GM19452 (cell line): ENCODE results near the gene KRT84.
"Not testable (repeated sequence)": the region's sequence is repeated elsewhere in the genome, so short reads cannot be mapped to it uniquely, and the experiment has no call there.

ENCODE experiments used
- ATAC-seq: cut with Tn5 transposase; IDR thresholded peaks from one replicate; pipeline ENCODE4 v1.9.1; 2021; ENCODE audit not compliant: unreplicated experiment

KRT84 gene

DNA sequence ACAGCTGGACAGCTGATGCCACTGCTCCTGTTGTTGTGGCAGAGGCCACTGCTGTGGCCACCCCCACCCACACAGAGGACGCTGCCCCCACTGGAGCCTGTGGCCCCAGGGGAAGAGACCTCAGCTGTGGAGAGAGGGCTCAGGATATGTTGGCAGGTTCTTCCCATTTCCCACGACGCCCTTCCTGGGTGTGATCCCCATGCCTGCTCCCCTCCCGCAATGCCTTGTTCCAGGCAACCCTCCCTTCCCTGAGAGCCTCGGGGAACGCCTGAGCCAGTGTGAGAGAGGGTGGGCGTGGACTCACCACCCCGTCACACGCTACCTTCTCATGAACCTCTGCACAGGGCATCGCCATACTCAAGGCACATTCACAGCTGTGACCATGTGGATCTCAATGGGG, 26.4 kb upstream of the KRT84 start:
- ATAC-seq, result no peak

DNA sequence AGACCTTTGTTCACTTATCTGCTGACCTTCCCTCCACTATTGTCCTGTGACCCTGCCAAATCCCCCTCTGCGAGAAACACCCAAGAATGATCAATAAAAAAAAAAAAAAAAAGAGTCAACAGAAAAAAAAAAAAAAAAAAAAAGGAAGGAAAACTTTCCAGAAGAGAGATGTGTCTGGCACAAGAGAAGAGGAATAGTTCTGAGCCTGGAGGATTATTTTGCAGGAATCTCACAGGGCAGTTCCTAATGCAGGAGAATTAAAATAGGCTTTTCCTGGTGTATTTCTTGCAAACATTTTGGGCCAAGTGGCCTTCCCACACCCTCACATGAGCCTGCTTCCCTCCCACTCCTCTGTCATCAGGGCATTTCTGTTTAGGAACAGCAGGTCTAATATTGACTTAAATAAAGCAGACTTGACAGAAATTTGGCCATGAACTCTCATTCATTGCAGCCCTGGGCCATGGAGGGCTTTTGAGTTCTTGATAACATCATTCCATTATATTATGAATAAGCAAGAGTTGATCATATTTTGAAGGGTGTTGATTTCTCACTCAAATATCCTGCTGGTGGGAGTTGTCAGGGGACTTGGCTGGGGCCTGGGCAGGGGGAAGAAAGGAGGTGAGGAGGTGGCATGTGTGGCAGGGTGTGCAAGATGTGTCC, 25.3 kb upstream of the KRT84 start:
- not testable (repeated sequence) for ATAC-seq

- ATAC-seq, result no peak
Measured at GRCh38 chr12:52407918-52408317, 22.5 kb upstream of the KRT84 start.

- ATAC-seq, result no peak
Measured at GRCh38 chr12:52405922-52406385, 20.5 kb upstream of the KRT84 start, which contains the start of gene KRT82. Gene KRT82 (minus strand): TSS chr12:52406335. CDS start chr12:52406277, 58 bp downstream.

DNA sequence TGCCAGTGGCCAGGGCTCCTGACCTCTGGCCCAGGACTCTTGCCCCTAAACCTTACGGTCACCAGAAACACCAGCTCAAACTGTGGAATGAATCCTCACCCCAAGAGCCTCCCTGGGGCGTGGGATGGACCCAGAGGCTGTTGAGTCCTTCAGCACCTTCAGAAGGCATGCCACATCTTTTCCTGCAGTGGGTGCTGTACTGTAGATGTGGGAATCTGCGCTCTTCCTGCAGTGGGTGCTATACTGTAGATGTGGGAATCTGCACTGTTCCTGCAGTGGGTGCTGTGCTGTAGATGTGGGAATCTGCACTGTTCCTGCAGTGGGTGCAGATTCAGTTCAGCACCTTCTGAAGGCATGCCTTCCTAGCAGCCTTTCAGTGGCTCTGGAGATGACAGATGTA, 19.5 kb upstream of the KRT84 start:
- no peak for ATAC-seq

DNA sequence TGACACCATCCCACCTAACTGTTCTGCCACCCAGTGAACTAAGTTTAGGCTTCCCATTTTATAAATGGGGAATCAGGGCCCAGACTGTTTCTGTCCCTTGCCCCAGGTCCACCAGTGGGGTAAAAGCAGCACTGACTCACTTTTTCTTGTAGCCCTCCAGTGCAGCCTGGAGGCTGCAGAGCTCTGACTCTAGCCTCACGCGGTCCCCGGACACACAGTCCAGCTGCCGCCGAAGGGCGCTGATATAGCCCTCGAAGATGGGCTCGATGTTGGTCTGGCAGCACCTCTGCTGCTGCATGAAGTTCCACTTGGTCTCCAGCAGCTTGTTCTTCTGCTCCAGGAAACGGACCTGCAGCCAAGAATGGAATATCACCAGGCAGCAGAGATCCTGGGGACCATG, 18.1 kb upstream of the KRT84 start:
- no peak for ATAC-seq

DNA sequence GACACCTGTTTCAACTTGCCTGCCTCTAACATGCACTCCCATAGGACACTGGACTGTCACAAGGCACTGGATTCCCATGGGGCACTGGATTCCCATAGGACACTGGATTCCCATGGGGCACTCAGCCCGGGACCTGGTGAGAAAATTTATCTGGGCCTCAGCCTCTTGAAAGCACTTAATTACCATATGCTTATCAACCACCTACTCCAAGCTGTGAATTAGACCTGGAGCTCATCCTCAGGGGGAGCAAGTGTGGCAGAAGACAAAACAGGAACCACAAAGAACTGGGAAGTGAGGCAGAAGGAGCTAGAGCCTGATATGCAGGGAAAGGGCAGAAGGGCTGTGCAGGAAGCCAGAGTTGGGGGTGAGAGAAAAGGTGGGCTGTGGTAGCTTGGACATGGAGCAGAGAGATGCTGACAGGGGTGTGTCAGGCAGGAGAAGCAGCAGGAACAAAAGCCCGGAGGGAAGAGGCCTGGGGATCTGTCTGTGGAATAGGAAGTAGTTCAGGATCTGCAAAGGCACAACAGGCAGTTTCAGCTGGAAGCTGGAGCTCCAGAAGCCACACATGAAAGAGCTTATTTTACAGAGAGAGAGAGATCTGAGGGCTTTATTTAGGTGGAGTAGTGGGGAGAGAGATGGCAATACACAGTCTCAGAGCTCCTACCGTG, 17.6 kb upstream of the KRT84 start:
- no peak for ATAC-seq

GRCh38 chr12:52402377-52402776, 16.9 kb upstream of the KRT84 start:
- no peak for ATAC-seq

- ATAC-seq, result no peak
Measured at GRCh38 chr12:52401926-52402325, 16.5 kb upstream of the KRT84 start.

- no peak for ATAC-seq
Measured at GRCh38 chr12:52401526-52401925, 16.1 kb upstream of the KRT84 start.

DNA sequence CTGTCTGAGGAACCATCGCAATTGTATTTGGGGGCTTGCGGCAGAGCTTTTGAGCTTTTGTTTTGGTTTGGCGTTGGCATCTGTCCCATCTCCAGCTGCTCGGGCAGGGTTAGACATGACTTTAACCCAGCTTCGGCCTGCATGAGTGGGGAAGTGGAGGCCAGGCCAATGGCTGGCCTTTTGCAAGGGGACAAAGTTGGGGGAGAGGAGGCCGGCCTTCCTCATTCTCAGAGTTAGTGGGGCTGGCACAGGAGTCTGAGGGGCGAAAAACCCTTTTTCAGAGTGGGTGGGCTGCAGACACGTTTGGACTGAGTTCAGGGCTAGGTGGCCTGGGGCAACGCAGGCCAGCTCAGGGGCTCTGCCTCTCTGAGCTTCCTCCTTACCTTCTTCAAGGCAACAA, 15.5 kb upstream of the KRT84 start:
- no peak for ATAC-seq

DNA sequence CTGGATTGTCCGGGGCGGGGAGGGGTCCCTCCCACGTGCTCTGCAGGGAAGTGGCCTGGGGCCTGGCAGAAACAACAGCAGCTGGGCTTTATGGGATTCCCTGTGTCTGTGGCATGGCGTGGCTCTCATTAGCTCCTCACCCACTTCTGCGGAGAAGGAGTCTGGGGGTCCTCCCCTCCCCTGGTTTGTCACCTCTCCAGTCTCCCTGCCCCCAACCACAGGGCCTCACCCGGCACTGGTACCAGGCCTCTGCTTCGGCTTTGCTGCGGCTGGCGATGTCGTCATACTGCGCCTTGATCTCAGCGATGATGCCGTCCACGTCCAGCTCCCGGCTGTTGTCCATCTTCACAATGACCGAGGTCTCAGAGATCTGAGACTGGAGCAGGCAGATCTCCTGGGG, 14.3 kb upstream of the KRT84 start:
- ATAC-seq, result no peak

DNA sequence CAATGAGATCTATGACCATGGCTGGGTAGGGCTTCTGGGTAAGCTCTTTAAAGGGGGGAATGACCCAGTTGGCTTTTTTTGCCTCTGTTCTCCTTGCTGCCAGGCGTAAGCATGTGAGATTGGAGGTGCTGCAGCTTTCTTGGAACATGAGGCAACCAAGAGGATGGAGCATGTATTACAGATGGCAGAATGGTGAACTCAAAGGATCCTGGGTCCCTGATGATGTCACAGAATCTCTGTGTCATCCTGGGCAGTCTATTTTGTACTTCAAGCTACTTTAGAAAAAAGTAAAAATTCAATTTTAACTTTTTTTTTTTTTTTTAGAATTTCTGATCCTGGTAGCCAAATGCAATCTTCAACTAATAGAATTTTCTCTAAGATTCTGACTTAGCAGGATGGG, 12.7 kb upstream of the KRT84 start:
- ATAC-seq, result no peak

DNA sequence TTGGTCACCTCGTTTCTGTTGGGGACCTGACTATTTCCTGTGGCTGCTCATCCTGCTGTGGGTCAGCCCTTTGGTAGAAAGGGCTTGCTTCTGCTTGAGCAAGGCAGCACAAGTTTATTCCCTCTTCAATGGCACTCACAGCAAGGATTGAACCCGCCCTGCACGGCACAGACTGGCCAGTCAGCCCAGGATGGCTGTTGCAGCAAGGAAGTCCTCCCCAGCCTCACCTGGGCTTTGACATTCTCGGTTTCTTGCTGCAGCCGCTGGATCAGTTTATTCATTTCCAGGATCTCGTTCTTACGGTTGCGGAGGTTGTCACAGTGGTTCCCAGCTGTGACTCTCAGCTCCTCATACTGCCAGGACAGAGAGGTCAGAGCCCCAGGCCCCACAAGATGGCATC, 11.2 kb upstream of the KRT84 start:
- ATAC-seq, result no peak

DNA sequence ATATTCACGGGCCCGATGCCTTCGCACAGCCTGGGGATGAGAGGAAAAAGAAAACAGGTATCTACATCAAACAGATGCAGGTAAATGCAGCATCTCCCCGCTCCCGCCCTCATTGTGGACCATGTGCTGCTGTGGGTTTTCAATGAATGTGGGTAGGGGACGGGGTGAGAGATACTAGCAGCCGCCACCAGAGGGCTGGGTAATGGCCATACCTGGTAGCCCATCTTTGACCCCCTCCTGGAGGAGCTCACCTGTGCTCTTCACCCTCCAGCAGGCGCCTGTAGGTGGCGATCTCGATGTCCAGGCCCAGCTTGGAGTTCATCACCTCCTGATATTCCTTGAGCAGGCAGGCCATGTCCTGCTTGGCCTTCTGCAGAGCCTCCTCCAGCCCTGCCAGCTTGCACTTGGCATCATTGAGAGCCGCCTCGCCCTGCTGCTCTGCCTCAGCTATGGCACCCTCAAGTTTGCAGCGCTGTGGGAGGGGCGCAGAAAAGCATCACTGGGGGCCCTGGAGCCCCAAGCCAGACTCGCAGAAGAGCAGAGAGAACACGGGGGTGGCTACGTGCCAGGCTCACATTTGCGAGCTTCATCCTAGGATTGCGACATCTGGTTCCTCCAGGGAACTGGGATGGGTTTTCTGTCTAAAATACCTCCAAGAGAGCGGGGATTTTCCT, 10.4 kb upstream of the KRT84 start:
- no peak for ATAC-seq

DNA sequence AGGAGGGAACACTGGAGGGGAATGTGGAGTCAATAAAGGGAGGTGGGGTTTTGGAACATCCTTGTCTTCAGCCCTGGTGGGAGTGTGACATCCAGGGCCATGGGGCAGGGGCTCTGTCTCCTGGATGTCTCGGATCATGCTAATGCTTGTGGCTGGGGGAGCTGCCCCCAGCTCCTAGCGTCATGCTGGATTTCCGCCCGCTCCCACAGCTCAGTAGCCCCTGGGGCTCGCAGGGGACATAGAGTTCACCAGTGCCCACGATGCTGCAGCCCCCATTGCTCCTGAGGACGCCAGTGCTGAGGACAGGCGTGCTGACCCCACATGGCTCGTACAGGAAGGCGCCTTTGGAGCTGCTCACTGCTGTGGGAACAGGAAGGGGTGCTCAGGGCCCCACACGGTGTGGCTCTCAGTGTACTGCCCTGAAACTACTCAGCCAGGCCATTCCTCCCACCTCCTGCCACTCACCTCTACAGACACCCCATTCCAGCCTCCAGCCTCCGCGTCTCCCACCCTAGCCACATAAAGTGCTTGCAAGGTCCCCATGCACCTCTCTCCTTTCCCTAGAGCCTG, 9.5 kb upstream of the KRT84 start:
- ATAC-seq, result no peak

DNA sequence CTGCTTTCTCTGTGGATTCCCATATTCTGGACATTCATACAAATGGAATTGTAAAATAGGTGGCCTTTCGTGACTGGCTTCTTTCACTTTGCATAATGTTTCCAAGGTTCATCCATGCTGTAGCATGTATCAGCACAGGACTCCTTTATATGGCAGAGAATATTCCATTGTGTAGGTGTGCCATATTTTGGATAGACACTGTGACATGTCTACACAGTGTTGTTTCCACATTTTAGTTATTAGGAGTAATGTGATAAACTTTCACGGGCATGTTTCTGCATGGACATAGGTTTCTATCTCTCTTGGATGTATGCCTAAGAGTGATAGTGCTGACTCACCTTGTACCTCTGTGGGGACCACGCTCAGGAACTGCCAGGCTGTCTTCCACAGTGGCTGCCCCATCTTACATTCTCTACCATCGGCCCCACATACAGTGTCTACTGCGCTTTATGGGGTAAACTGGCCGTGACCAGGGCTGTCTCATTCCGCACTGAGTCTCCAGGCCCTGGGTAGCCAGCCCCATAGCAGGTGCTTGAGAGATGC, 7.1 kb upstream of the KRT84 start:
- ATAC-seq, result no peak

DNA sequence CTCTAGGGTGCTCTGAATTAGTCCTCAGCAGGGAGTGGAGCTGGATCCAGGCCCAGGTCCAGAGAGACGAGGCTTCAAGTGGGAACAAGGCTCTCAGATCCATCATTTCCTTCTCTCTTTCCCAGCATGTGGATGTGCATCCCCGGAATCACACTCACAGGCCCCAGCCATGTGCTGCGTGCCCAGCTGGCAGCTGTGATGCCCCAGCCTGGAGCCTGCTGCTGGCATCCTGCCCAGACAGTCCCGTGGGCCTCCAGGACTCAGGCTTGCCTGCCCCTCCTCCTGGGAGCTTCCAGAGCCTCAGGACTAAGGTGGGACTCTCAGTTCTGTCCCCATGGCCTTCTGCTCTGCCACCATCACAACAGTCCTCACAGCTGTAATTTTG, 6.2 kb upstream of the KRT84 start:
- no peak for ATAC-seq

- no peak for ATAC-seq
Measured at GRCh38 chr12:52390739-52391617, 5.5 kb upstream of the KRT84 start.

- no peak for ATAC-seq
Measured at GRCh38 chr12:52389313-52390207, 4.1 kb upstream of the KRT84 start.
